22Rv1 (cell line): ENCODE results near the gene TXNL4A.

Source experiments
- CTCF ChIP-seq: fragments of 450-650 bp; IDR thresholded peaks from 2 replicates; pipeline ENCODE4 v1.5.1; 2017; ENCODE audit warnings: mild to moderate bottlenecking
- ZFX ChIP-seq: fragments of 450-650 bp; IDR thresholded peaks from 2 replicates; pipeline ENCODE4 v1.6.1; 2017; ENCODE audit warnings: antibody characterized with exemption, borderline replicate concordance

- TF ChIP-seq CTCF, result no peak
- TF ChIP-seq ZFX, result no peak
Observed at GRCh38 chr18:79938196-79938595, 50.2 kb downstream of the TXNL4A start.
